Pancreas (tissue), 10 donors: Measurements from ENCODE around the gene OSBPL6. TPM values are rescaled to one million over a fixed set of nuclear protein-coding genes. Genes with fewer than 3 reads are reported as not detected.
"Not testable (repeated sequence)": the region's sequence is repeated elsewhere in the genome, so short reads cannot be mapped to it uniquely, and the experiment has no call there.

Experiments
- ATAC-seq, 4 donors: fragments of 200-7000 bp; cut with Tn5 transposase; one replicate each; pipeline versions ENCODE4 v1.8.0 to v1.9.1; 2020; ENCODE audit warnings: mild to moderate bottlenecking in 4 of 4, moderate library complexity in 4 of 4
- DNase-seq, 6 donors: peaks; one replicate each; pipeline ENCODE4 v3.0.0-alpha.2; 2020
- FAIRE-seq: peaks from 2 replicates; lab custom pipeline; 2012; peaks lifted over from hg19 to GRCh38; lab: Jason Lieb, UNC
- H3K27ac ChIP-seq, 4 donors: fragments of 200-600 bp; sonication (generic); 1 replicate in 3 of 4; 2 replicates in 1 of 4; pipeline versions ENCODE4 v1.5.0 to v1.8.0; 2020
- H3K27me3 ChIP-seq, 4 donors: fragments of 200-600 bp; one replicate each; pipeline ENCODE4 v1.8.0; 2021
- H3K36me3 ChIP-seq, 3 donors: fragments of 200-600 bp; sonication (generic) in 1 of 3; one replicate each; pipeline versions ENCODE4 v1.5.0 to v1.8.0; 2020 to 2021
- H3K4me1 ChIP-seq, 3 donors: fragments of 200-600 bp; one replicate each; pipeline ENCODE4 v1.8.0; 2021
- H3K4me3 ChIP-seq, 4 donors: fragments of 200-600 bp; sonication (generic) in 2 of 4; one replicate each; pipeline versions ENCODE4 v1.5.0 to v1.8.0; 2020 to 2021
- H3K9me3 ChIP-seq, 4 donors: fragments of 200-600 bp; one replicate each; pipeline ENCODE4 v1.8.0; 2021
- CTCF ChIP-seq, 4 donors: fragments of 200-600 bp; sonication (generic) in 3 of 4; IDR thresholded peaks; one replicate each; pipeline versions ENCODE4 v1.5.0 to v1.8.0; 2021; ENCODE audit warnings: antibody characterized with exemption in 4 of 4
- WGBS, 2 donors: extraction: QIAGEN DNeasy Blood & Tissue Kit; methylation state at CpG; one replicate each; pipeline ENCODE4 v1.1.7; 2013; 5-methylcytosine and 5-hydroxymethylcytosine counted together
- intact Hi-C, 3 donors: fragments of 100-400 bp; cut with DNase I; formaldehyde crosslinking; loops; one replicate each; pipeline versions ENCODE4 v1.11.1 to v1.14.2; 2022
- polyA plus RNA-seq, 2 donors: library from polyadenylated mRNA; stranded (reverse); fragments of 200-250 nt; gene quantifications; one replicate each; pipeline ENCODE4 v1.2.3, GENCODE V29; 2013
- total RNA-seq, 6 donors: library from RNA; stranded (reverse); fragmentation: NEBNext Ultra II Directional in 4 of 6; extraction: Animal tissue kit (Norgen Biotek cat#: 25700) in 4 of 6; gene quantifications; one replicate each; pipeline versions ENCODE4 v1.2.1 to v1.2.4, GENCODE V29; 2021 to 2023
- donor health status: healthy with polysubstance abuse.
- donor health status: DM: no; HTN: no; CAD: no; lungs with moderate emphysema.
- donor health status: DM: no; HTN: no; CAD: no.
- donor health status: control.
- donor health status: control.
- donor health status: Bipolar disorder and iron deficiency.
- donor health status: DM: yes; HTN: yes; CAD: no.
- donor health status: DM: no; HTN: no; CAD: no.
- donor health status: DM: no; HTN: no; CAD: no.
- donor health status: DM: yes; HTN: yes; CAD: no.

OSBPL6 gene
- total and polyA plus RNA-seq, 8 donors: 0.30 to 1.4 (median 0.79) TPM

DNA sequence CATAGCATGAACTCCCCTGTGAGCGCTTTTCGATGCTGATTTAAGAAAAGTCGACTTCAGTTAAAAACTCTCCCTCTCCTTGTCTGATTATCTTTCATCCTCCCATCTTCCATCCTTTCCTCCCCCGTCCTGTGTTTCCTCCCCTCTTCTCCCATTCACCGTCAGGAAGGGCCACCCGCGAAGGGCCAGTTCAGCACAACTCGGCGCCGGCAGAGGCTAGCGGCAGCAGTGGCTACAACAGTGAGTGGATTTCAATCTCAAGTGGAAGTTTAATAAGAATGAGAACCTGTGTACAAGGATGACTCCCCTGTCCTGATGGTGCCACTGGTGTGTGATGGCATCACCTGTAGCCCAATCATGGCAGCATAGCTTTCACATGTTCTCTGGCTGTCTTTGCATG, 149.8 kb downstream of the OSBPL6 start:
- H3K27me3 ChIP-seq: no peaks in the 10 kb centered on the region

DNA sequence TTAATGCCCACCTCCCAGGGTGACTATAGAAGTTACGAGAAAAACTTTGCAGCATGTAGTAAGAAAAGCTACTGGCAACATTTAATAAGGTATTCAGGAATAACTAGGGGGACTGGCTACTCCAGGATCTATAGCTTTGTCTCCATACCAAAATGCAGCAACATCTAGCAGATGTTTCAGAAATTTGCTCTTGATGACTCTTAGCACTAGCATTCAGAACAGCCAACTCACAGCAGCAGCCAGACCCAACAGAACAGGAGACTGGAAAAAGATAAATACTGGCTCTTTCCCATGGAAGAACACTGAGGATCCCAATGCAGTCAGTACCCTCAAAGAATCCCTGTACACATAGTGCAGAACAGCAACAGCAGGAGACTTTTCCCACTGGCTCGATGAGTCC, 151.6 kb downstream of the OSBPL6 start:
- ATAC-seq (no peak), FAIRE-seq (no peak), DNase-seq (no peak)
- Histone ChIP-seq H3K9me3 (no peaks in the 10 kb centered on the region), H3K4me1 (no peaks in the 10 kb centered on the region), H3K27ac (no peak overlapping the region), H3K4me3 (no peak overlapping the region), H3K36me3 (no peaks in the 10 kb centered on the region), H3K27me3 (no peaks in the 10 kb centered on the region)
- TF ChIP-seq CTCF (IDR thresholded peaks at IDR 0.05): no peak
- intact Hi-C loops: no loop called here
- WGBS, 2 donors: 89 to 97% methylated on average over 2 of the region's 2 CpGs

More for the DNA sequence above, 149.8 kb downstream of the OSBPL6 start:
- DNase-seq (no peak), ATAC-seq (no peak), FAIRE-seq (no peak)
- Histone ChIP-seq H3K27ac (no peak overlapping the region), H3K36me3 (no peaks in the 10 kb centered on the region), H3K4me3 (no peak overlapping the region), H3K9me3 (no peaks in the 10 kb centered on the region), H3K4me1 (no peaks in the 10 kb centered on the region)
- WGBS, 2 donors: 90% methylated on average over 11 of the region's 11 CpGs
- TF ChIP-seq CTCF (IDR thresholded peaks at IDR 0.05): no peak
- intact Hi-C loops: no loop called here

- FAIRE-seq: no peak
- intact Hi-C loops: no loop called here
- no peak for TF ChIP-seq CTCF (IDR thresholded peaks at IDR 0.05)
- H3K4me3 ChIP-seq: no peak overlapping the region
- H3K4me1 ChIP-seq: no peaks in the 10 kb centered on the region
- DNase-seq: no peak
- H3K9me3 ChIP-seq: no peaks in the 10 kb centered on the region
- ATAC-seq: no peak
- WGBS, 2 donors: 77 to 81% methylated on average over 3 of the region's 3 CpGs
- H3K27me3 ChIP-seq: no peaks in the 10 kb centered on the region
- H3K36me3 ChIP-seq: no peaks in the 10 kb centered on the region
- H3K27ac ChIP-seq: no peak overlapping the region
Observed at GRCh38 chr2:178350051-178350450, 155.7 kb downstream of the OSBPL6 start.

DNA sequence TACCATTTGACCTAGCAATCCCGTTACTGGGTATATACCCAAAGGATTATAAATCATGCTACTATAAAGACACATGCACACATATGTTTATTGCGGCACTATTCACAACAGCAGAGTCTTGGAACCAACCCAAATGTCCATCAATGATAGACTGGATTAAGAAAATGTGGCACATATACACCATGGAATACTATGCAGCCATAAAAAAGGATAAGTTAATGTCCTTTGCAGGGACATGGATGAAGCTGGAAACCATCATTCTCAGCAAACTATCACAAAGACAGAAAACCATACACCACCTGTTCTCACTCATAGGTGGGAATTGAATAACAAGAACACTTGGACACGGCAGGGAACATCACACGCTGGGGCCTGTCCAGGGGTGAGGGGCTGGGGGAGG, 163.4 kb downstream of the OSBPL6 start:
- not testable (repeated sequence) for ATAC-seq

DNA sequence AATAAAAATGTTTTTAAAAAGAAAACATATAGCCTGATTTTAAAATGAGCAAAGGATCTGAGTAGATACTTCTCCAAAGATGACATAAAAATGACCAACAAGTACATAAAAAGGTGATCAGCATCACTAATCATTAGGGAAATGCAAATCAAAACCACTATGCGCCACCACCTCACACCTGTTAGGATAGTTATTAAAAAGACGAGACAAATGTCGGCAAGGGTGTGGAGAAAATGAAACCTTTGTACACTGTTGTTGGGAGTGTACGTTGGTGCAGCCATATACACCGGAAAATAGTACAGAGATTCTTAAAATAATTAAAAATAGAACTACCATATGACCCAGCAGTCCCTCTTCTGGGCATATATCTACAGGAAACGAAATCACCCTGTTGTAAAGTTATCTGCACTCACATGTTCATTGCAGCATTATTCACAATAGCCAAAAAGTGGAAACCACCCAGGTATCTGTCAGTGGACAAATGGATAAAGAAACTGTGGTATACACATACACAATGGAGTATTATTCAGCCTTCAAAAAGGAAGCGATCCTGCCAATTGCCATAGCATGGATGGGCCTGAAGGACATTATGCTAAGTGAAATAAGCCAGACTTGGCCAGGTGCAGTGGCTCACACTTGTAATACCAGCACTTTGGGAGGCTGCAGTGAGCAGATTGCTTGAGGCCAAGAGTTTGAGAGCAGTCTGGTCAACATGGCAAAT, 165.0 kb downstream of the OSBPL6 start:
- Histone ChIP-seq H3K4me1 (no peaks in the 10 kb centered on the region), H3K36me3 (no peaks in the 10 kb centered on the region), H3K27ac (no peak overlapping the region), H3K4me3 (no peak overlapping the region), H3K9me3 (no peaks in the 10 kb centered on the region), H3K27me3 (no peaks in the 10 kb centered on the region)
- no peak for TF ChIP-seq CTCF (IDR thresholded peaks at IDR 0.05)
- no peak for FAIRE-seq
- intact Hi-C loops: no loop called here
- WGBS, 2 donors: 78 to 82% methylated on average over 7 of the region's 7 CpGs
- DNase-seq: no peak
- no peak for ATAC-seq

More for the DNA sequence above, 163.4 kb downstream of the OSBPL6 start:
- H3K27me3 ChIP-seq, H3K4me3 ChIP-seq, H3K27ac ChIP-seq, H3K9me3 ChIP-seq, intact Hi-C loops, FAIRE-seq, DNase-seq, H3K4me1 ChIP-seq, H3K36me3 ChIP-seq: not testable (repeated sequence)
- WGBS, 2 donors: 95% methylated on average over 4 of the region's 4 CpGs
